UCSD-AML1 (cell line): ENCODE measurements around the gene PRTFDC1.
A peak's percentile ranks its signal among the peaks of the same experiment; 100 is the strongest.

Experiments
- DNase-seq: peaks from one replicate; lab custom pipeline; 2025; ENCODE audit not compliant: unreplicated experiment; lab: John Stamatoyannopoulos, UW

PRTFDC1 gene

DNA sequence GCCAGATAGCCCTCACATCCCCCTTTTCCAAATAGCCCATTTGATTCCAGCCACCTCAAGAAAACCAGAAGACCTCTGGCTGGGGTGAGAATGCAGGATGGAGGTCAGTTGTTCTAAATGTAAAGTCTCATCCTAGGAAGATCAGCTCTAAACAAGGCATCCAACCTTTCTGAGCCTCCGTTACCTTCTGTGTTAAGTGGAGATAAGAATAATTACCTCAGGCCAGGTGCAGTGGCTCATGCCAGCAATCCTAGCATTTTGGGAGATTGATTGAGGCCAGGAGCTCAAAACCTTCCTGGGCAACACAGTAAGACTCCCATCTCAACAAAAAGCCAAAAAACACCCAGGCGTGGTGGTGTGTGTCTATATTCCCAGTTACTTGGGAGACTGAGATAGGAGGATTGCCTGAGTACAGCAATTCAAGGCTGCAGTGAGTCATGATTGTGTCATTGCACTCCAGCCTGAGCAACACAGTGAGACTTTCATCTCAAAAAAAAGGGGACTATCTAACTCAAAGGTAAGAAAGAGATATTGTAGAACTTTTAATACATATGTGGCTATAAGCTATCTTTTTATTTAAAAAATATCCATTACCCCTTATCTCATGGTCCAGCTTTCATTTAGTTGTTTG, 43.5 kb downstream of the PRTFDC1 start:
- DNase-seq: no peak

DNA sequence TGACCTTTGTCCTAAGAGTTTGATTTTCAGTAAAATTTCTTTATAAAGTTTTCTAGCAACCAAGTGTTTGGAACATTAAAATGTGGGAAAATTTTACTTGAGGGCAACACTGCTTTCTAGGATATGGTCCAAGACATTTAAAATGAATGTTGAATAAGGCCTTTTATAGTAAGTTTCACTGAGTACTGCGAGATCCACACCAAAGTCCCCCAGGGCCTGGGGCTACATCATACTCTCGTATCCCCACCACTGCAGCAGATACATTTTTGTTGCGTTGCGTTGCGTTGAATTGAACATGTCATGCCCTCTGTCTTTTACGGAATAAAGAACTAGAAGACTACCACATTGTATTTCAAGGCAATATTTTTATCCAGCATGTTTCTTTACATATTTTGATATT, 44.5 kb downstream of the PRTFDC1 start:
- DNase-seq: no peak

DNA sequence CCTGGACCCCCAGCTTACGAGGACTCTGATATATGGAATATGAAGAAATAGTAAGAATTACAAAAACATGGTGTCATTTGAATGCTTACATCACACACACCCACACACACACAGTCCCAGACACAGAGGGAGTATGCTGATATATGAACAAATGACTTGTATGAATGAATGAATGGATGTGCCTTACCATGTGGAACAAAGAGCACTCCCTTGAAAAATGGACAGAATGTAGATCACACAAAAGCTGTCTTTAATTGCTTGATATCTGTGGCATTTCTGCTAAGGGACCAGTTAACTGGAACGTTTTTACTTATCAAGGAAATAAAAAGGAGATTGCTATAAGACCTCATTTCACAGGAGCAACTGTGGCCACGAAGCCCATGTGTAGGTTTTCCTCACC, 46.0 kb downstream of the PRTFDC1 start:
- no peak for DNase-seq

DNA sequence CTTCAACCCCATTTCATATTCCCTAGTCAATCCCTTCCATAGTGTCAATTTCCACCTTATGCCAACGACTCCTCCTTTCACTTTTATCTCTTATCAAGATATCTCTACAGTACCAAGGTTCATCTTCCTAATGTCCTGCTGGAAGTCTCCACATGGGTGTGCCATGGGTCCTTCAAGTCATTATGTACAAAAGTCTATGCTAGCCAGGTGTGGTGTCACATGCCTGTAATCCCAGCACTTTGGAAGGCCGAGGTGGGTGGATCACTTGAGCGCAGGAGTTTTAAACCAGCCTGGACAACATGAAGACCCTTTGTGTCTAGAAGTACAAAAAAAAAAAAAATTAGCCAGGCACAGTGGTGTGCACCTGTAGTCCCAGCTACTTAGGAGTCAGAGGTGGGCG, 47.6 kb downstream of the PRTFDC1 start:
- no peak for DNase-seq

DNA sequence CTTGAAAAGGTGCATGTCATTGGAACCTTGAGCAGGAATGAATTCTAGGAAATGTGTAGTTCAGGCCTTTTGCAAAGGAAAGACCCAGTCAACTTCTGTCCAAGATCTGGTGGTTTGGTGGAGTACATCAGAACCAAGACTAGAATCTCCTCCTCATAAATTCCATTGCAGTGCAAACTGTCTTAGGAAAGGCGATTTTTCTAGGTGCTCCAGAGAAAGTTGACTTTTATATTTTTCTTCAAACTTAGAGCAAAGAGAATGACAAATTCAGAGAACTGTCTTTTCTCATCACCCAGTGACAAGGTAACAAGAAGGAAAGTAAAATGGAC, 50.0 kb downstream of the PRTFDC1 start:
- DNase-seq: no peak

DNA sequence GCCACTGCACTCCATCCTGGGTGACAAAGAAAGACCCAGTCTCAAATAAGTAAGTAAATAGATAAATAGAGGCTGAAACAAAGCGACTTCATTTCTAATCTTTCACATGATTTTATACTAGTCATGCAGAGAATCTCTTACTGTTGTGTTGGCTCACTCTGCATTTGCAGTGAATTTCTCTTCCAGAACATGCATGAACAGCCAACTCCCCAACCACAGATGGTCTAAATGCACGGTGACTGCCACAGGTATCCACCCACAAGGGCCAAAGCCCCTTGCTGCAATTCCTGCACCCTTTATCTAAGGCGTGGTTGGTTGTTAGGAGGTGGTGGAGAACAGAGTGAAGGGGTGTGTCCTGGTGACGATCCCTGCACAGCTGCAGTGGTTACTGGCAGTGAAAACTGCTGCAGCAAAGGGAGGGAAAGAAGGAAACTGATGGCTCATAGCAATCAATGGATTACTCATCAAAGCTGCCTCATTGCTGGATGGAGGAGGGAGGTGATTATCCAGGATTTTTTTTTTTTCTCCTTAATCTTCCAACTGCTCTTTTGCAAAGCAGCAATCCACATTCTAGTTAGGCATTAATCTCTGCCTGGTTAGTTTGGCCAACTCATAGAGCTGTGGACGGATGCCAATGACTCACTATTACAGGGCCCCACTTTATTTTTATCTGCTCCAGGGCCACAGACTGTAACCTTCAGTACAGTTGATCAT, 50.6 kb downstream of the PRTFDC1 start:
- DNase-seq: peak; percentile 22

DNA sequence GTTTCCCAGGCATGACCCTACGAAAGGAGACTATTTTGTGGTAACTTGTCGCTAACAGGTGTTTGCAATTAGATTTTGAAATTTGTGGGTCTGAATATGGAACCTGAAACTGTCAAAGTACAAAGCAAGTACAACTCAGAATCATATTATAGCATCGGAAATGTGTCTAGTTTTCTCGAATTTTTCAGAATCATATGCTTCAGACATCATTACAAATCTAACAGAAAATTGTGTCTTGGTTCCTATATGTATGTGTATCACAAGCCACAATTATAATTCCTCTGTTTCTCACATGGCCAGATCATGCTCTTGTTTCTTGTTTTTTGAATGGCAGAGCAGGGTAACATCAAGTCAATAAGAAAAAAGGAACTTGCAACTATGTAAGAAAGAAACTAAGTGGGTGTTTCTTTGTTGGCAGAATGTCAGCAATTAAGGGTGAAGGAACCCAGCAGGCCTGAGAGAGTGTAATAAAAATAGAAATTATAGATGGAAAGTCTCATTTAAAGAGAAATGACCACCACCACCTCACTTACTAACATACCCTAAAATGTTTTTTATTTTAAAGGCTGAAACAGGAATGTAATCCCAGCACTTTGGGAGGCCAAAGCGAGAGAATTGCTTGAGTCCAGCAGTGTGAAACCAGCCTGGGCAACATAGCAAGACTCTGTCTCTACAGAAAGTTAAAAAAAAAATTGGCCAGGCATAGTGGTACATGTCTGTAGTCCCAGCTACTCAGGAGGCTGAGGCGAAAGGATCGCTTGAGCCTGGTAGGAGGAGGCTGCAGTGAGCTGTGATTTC, 51.3 kb downstream of the PRTFDC1 start:
- no peak for DNase-seq

DNA sequence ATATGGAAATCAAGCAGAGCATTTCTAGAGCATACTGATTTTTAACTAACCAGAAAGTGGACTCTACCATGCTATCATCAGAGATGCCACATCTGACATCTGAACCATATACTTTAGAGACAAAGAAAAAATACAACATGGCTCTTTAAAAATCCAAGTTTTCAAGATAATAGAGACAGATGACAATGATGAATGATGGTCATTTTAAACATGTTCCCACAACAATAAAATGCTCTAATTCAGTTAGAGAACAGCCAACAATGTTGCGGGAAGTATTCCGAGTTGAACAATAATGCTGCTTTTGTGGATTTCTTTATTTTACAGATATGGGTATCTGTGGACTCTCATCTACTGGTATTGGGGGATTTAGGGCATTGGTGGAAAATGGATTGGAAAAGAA, 52.8 kb downstream of the PRTFDC1 start:
- DNase-seq: no peak

DNA sequence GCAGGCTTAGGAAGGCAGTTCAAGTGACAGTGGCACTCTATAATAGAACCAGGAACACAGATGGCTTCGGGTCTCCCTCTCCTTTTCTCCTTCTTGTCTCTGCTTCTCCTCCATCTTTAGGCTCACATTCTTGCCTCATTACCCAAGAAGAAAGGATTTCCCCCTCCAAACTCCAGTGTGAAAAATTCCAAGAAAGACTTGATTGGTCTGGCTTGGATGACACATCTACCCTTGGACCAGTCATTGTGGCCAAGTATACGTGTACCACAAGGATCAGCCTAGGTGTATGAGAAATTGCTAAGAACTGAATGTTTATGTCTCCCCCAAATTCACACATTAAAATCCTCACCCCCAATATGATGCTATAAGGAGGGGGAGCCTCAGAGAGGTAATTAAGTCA, 53.9 kb downstream of the PRTFDC1 start:
- DNase-seq: no peak

DNA sequence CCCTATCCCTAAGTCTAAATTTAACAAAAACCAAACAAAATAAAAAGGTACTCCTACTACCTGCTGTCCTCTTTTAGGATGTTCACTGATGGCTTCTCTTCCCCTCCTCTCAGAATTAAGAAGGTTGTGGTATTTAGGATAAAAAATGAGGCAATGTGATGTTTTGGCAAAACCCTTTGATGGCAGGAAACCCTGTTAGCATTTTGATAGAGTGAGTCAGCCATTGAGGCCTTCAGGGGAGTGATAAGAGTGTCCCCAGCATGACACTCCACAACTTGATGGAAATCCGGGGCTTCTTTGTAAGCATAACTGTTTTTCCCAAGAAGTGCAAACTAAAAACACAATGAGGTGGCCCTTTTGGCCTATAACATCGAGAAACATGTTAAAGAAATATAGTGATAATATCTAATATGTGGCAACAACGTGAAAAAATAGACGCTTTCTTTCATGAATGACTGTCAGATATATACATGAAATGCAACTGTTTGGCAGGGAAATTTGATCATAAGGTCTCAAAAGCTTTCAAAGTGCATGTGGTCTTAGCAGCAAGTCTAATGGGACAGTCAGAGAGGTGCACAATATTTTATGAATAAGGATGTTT, 55.0 kb downstream of the PRTFDC1 start:
- no peak for DNase-seq

DNA sequence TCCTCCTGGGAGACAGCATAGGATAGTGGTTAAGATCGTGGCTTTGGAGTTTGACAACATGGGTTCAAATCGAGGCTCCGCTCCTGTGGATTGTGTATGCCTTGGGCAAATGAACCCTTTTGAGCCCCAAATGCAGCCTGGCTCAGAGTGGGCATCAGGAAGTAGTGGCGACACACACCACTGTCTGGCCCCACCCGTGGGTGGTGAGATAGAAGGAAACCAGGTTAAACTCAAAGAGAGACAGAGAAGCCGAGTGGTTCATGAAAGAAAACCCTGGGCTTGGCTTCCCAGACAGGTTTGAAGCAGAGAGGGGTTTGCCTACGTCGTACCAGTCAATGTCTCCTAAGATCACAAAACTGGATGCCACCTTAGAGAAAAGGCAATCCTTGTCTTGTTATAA, 57.7 kb downstream of the PRTFDC1 start:
- no peak for DNase-seq

DNA sequence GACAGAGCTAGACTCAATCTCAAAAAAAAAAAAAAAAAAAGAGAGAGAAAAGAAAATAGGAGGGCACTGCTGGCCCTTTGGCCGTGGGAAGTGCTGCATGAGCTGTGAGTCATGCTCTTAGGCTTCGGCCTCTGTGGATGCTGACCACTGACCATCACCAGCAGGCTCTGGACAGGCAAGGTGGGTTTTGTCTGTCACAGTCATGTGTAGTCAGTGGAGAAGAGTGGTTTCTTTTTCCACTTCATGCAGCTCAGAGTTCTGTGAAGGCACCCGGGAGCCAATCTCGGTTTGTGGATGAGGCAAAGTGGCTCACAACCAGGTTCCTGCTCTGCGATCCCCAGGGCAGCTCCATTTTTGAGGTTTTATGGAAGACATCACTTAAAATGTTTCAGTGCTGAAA, 58.1 kb downstream of the PRTFDC1 start:
- no peak for DNase-seq

DNA sequence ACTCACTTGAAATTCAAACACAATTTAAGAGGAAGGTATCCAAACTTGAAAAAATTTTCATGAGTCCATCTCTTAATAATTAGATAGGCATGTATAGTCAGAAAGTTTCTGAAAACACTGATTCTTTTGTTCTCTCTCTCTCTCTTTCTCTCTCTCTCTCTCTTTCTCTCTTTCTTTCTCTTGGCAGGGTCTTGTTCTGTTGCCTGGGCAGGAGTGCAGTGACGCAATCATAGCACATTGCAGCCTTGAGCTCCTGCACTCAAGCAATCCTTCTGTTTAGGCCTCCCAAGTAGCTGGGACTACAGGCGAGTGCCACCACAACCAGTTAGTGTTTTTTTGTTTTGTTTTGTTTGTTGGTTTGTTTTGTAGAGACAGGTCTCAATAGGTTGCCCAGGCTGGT, 59.3 kb downstream of the PRTFDC1 start:
- DNase-seq: no peak

DNA sequence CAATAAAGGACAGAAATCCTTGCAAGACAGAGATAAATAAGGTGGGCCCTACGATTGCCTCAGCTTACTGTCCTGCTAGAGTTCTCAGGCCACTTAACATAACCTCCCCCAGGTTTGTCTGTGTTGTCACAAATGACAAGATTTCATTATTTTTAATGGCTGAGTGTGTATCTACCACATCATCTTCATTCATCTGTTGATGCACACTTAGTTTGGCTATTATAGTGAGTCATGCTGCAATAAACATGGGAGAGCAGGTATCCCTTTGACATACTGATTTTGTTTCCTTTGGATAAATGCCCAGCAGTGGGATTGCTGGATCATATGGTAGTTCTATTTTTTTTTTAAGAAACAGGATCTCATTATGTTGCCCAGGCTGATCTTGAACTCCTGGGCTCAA, 60.6 kb downstream of the PRTFDC1 start:
- no peak for DNase-seq

DNA sequence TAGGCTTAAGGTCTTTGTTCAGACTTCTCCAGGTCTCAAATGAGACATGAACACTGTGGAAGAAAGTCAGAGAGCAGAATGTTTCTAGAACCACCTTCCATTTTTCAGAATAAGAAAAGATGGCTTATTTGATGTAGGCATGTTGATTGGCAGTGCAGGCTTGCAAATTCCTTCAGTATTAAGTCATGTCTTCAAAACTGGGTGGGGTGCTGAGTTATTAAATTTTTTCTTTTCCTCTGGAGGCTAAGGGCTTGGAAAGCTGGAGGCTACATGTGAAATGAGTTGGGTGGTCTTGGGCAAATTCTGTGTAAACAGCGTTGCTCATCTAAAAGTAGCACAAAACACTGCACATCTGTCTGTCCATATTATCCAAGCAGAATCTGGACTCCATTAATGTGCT, 62.8 kb downstream of the PRTFDC1 start:
- DNase-seq: no peak

DNA sequence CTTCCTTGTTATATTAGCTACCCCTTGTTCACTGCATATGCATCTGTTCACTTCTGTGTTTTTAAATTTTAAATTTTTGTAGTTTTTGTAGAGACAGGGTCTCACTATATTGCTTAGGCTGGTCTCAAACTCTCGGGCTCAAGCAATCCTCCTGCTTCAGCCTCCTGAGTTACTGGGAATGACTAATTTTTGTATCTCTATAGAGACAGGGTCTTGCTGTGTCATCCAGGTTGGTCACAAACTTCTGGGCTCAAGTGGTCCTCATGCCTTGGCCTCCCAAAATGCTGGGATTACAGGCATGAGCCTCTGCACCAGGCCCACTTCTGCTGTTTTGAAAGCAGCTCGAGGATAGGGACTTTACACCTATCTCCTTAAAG, 64.6 kb downstream of the PRTFDC1 start:
- no peak for DNase-seq

DNA sequence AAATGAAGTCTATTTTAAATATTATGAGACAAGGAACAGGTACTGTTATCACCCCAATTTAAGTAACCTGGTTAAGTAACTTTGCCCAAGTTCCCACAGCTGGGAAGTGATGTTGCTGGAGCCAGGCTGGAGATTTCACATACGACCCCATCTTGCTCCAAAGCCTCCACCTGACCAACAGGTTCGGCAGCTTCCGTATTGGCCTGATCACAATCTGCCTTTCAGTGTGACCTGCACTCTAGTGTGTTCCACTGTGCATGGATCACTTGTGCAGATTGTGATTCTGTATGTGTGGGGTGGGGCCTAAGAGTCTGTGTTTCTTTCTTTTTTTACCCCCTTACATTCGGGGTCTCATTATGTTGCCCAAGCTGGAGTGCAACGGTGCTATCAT, 66.1 kb downstream of the PRTFDC1 start:
- DNase-seq: no peak

DNA sequence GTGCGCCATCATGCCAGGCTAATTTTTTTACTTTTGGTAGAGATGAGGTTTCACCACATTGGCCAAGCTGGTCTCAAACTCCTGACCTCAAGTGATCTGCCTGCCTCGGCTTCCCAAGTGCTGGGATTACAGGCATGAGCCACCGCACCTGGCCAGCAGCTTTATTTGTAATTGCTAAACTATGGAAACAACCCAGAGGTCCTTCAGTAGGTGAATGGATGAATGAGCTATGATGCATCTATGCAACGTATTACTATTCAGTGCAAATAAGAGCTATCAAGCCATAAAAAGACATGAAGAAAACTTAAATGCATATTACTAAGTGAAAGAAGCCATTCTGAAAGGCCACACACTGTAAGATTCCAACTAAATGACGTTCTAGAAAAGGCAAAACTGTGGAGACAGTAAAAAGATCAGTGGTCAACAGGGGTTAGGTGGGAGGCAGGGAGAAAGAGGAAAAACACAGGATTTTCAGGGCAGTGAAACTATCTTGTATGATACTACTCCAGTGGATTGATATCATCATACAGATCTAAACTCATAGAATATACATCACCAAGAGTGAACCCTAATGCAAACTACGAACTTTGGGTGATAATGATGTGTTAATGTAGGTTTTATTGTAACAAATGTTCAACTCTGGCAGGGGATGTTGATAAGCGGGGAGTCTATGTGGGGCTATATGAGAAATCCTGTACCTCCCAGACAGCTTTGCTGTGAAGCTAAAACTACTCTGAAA, 66.7 kb downstream of the PRTFDC1 start:
- DNase-seq: no peak

DNA sequence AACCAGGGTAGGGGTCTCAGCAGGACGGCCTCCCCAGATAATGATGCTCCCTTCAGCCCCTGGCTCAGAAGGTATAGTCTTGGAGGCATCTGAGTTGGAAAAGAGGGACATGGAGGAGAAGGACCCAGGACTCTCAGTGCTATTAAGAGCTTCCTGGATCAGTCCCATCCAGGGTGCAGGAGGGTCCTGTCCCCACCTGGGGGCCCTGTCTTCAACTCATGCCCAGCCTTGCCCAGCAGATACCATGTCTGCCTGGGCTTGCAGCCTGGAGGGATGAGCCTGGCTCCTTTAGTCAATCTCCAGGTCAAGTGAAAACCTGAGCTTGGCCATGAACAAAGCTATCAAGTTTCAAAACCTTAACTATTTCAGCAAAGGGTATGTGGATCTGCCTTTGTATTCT, 67.6 kb downstream of the PRTFDC1 start:
- no peak for DNase-seq

DNA sequence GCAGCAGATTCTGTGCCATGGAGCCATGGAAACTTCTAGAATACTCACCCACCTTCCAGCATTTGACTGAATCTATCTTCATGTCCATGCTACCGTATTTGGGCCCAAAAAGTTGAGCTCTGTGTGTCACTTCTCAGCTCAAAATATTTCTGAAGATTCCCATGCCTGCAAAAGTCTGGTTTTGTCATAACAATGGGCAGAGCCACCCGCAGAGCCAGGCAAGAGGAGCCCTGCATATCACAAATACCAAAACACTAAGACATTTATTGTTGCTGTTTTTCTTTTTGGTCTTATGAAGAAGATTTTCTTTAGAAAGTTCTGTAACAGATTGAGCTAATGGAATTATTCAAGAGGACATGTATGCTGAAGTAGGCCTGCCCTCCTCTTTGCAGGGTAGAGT, 68.1 kb downstream of the PRTFDC1 start:
- no peak for DNase-seq

DNA sequence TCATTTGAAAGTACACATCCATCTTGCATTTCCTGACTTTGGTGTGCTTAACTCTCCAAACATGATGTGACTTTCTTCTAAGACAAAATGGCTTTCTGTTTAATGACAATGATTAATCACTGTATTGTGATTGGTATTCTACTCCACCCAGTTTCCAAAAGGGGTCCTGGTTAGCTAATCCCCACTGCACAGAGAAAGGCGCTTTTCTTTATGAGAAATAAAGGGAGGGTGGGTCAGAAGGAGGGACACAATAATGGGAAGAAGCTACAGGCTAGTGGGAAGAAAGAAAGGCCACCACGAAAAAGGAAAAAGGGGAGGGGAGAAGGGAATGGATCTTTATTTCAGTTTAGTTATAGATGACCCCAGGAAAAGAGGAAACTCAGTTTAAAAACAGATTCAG, 69.2 kb downstream of the PRTFDC1 start:
- DNase-seq: no peak
